Right hindlimb (tissue), 1 donor: Measurements from ENCODE around the gene TCF4.

Experiments used
- DNase-seq: peaks from one replicate; pipeline ENCODE4 v3.0.0-alpha.2; 2018

Gene TCF4

DNA sequence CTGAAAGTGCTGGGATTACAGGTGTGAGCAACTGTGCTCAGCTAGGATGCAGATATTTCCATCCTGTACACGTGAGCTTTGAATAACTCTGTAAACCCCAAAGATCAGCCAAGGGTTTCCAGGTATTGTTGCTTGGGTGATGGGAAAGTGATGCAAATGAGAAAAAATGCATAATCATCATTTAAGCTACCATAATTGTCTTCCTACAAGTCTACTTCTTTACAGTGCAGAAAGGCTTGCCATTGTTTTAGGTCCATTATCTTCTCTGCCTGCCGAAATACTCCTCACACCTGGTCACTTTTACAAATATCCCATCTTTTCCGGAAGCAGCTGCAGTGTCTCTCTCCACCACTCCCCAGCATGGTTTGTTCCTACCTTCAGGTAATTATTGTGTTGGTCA is 368.9 kb downstream of the TCF4 start:
- no peak for DNase-seq

DNA sequence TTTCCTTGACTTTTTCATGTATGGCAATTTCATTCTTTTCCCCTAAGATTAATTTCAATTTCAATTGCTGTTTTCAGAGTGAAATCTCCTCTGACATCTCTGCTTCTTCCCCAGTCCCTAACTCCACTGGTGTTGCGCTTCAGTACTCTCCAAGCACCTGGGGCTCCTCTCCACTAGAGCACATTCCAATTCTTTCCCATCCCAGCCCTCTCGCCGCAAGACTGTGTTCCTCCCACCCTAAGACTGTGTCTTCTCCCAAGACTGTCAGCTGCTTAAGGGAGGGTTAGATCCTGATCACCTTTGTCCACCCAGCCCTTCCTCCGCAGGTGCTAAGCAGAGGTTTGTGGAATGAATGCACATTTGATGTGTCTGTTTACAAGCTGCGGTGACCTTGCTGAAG is 373.0 kb downstream of the TCF4 start:
- no peak for DNase-seq

DNA sequence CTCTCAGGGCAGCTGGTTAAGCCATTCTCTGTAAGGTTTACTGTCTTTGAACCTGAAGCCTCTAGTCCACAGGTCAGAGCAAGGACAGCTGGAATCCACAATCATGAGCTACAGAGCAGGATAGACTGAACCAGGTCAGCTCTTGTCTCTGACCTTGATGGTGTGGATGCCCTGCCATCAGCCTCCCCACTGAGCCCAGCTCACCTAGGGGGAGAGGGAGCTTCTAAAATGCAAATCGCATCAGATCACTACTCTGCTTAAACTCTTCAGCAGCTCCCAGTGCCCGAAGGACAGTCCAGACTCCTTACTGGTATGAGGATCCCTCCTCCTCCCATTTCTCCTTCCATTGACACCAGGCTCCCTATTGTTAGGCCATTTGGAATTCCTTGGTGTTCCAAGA is 373.5 kb downstream of the TCF4 start:
- DNase-seq, result no peak

DNA sequence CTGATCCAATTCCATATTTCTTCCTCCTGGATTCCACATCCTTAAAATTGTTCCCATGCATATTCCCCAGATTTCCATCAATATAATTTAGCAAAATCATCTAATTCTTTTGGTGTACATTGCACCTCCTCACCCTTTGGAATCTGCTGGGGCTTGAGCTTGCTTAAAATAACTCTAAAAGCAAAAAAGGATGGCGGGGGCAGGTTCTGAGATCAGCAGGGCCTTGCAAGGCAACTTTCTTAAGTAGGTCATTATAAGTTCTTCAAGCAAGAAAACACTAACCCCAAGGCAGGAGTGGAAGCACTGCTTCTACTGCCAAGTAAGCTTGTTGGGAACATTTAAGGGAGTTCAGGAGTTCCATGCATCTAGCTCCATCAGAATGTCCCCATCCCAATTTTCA is 374.4 kb downstream of the TCF4 start:
- DNase-seq, result no peak

DNA sequence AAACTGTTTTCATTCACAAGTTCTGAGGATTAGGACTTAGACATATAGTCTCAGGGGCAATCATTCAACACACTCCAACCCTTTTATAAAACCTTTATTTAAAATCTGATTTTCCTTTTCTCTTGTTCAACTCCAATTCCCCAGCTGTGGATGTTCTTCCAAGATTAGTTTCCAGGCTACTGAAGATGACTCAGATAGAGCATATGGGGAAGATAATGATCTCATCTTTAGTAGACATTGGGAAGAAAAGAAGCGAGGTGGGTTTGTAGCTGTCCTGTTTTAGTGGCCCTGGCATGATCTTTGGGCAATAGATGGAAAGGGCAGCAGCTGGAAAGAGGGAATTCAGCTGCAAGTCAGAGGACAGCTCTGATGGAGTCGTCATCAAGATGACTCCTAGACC is 381.1 kb downstream of the TCF4 start:
- no peak for DNase-seq

DNA sequence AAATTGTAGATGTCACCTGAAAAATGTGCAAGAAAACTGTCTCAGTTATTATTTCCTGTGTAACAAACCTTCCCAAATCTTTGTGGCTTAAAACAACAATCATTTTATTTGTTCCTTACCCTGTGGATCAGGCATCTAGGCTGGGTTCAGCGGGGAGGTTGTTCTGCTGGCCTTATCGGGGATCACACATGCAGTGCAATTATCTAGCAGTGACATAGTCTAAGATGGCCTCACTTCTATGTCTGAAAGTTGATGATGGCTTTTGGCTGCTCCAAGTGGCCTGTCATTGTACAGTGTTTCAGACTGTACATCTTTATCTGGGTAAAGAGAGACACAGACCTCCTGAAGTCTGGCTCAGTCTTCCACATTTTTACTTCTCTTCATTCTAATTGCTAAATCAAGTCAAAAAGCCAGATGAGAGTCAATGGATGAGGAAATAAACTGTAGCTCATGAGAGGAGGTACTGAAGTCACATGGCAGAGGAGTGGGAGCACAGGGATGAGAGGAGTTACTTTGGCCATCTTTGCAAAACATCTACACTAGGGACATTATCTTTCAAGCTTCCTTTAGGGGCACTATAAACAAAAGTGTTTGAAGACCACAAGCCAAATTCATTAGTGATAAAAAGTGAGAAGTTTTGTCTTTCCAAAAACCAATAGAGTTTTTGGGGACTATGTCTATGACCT is 385.6 kb downstream of the TCF4 start:
- no peak for DNase-seq

DNA sequence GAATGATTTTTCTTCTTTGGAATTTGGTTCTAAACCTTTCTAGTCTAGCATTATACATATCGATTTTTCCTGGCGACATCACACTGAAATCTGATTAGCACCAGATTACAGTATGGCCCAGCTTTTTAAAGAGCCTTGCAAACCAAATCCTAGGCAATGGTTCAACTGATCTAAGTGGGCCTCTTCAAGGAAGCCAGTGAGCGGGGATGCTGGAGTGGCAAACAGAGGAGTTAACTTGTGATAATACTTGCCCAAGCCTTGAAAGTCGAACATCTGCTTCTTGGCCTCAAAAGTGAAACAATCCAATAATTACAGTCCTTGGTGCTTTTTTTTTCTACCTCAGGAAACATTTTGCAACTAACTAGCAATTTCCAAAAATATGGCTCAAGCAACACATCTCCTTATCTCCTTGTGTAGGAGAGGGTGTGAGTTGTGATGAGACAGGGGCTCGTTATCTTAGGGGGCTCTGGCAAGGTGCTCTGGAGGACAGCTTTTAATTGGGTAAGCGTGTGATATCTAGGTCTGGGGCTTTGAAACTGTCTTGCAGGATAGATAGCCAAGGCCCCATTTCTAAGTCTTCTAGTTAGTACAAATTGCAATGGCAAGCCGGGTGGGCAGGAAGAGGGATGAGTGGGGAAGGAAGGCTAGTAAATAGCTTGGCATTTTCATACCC is 388.6 kb downstream of the TCF4 start:
- no peak for DNase-seq

DNA sequence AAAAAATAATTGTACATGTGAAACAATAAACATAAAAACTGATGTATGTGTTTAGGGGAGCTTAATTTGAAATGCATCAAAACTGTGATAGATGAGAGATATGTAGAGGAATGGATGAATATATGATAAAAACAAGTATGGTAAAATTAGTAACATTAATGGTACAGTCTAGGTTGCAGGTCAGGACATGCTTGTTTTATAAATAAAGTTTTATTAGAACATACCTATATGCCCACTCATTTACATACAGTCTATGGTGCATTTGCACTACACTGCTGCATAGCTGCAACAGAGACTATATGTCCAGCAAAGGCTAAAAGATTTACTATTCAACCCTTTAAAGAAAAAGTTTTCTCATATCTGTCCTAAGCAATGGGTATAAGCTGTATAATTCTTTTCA is 392.1 kb downstream of the TCF4 start:
- DNase-seq, result no peak

DNA sequence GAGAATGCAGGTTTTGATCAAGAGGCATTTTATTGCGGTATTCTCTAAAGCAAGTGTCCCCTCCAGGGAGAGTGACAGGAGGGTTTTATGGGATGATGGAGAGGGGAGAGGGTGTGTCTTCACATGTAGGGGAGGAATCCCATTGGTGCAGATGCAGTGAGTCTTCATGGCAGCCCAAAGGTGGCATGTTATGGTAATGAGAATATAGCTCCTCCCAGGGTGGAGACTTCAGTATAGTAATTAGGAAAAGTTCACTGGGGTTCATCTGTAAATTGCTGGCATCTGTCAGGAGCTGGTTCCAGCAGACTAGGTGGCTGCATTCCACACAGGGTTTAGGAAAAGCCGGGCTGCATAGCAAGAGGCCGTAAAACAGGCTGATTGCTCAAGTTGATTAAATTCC is 398.0 kb downstream of the TCF4 start:
- DNase-seq, result no peak

DNA sequence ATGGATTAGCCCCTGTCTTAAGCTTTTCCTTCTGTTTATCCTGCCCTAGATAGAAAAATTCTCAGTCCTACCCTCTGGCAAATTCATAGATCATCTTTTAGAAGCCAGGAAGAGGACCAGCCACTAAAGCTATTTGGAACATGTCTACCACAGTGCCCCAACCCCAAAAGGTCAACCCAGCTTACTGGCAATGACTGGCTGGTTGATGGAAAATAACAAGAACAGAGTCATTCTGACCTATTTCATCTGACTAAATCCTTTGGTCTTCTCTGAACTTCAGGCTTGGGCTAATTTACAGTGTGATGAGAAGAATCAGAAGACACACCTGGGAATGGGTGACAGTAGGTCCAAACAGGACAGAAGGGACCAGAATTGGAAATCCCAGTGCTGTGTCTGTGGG is 401.4 kb downstream of the TCF4 start:
- no peak for DNase-seq

DNA sequence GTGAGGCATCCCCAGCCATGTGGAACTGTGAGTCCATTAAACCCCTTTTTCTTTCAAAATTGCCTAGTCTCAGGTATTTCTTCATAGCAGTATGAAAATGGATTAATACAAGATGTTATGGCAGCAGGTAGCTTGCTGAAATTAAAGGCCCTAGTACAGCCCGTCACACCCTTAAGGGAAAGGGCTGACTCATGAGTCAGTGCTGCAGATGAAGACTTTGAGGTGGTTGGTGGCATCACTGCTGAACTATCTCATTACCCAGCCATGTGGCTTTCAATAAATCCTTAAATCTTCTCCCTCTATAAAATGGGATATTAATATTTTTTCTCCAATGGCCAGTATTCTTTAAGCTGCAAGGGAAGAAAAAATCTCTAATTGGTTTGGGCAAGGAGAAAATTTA is 402.6 kb downstream of the TCF4 start:
- no peak for DNase-seq

DNA sequence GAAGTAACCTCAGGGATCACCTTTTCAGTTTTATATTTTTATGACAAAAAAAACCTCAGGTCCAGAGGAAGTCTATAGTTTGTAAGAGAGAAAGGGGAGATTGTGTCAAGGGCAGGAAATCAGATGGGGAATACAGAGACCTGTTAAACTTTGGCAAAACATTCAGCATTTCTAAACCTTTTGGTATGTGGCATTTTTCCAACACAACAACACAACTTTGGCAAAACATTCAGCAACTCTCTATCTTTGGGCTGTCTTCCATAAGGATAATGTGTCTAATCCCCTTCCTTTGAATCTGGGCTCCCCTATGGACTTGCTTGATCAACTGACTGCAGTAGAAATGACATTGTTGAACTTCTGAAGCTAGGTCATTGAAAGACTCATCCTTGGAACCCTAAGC is 408.2 kb downstream of the TCF4 start:
- DNase-seq, result no peak

DNA sequence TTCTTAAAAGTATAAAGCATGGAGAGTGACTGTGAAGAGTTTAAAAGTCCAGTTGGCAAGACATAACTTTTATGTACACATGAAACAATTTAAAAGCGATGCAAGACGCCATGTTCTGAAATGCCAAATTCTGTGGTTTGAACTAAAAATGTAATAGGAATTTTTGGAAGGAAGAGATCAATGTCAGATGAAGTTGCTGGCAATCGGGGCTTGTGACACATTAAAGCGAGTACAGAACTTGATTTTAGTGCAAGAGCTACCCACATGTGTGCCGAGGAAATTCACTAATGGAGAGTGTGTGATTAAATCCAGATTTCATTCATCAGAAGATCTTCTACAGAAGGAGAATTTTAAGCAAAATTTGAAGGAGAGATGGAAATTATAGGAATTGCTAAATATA is 408.6 kb downstream of the TCF4 start:
- no peak for DNase-seq

DNA sequence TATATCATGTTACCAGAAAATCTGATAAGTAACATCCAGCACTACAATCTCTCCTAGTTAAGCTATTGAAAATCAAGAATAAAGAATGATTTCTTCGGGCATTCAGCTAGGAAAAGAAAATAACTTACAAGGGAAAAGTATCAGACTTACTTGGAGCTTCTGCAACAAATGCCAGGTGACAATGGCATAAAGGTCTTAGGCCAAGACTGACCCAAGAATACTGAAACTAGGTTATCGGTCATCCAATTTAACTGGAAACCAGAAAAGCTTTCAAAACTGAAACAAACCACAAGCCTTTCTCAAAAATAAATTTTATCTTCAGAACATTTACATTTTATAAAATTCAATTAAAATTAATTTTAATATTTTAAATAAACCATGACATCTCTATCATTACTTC is 414.7 kb downstream of the TCF4 start:
- no peak for DNase-seq
